B cell (primary cell): ENCODE results near the gene ZBTB17.

Experiments
- EZH2 ChIP-seq: IDR thresholded peaks from 2 replicates; pipeline ENCODE4 v1.6.1; 2012; ENCODE audit warnings: borderline replicate concordance, low read depth, mild to moderate bottlenecking, moderate library complexity, low read length; ENCODE audit not compliant: insufficient read depth, poor library complexity, severe bottlenecking
- TF ChIP-seq, protein P1 (sequence below): fragments of 200-600 bp; IDR thresholded peaks from one replicate; pipeline ENCODE4 v1.8.0; 2022; ENCODE audit warnings: antibody characterized with exemption, mild to moderate bottlenecking

DNA sequence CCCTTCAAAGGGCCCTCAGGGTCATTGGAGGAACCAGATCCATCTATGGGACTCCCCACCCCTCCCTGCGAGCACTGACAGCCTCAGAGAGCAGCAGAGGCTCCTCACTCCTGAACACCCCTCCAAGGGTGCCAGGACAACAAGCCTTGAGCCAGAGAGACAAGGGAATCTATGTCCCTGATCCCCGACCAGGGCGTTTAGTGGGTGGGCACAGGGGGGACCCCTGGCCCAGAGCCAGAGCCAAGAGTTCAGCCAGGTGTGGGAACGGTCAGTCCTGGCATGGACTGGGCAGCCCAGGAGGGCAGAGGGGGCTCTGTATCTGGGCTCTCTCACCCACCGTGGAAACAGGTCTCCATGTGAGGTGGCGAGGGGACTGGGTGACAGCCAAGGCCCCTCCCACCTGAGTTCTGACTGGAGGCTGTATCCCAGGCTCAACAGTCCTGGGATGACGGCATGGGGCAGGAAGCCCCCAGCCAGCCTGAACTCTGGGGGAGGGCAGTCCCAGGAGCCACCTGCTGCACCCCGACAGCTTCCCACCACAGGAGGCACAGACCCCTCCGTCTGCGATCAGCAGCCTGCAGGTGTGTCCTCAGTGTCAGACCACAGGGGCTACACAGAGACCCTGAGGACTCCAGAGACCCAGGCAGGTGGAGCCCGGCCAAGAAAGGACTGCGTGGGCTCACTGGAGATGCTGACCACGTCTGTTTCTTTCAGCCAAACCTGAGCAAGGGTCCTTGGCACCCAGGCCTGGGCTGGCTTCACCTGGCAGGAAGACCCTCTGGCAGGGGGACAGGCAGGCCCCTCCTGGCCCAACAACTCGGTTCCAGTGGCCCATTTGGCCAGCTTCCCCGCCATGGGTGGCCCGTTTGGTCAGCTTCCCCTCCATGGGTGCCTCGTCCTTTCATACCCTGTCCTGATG, 16.9 kb upstream of the ZBTB17 start:
- TF ChIP-seq, protein P1, sequence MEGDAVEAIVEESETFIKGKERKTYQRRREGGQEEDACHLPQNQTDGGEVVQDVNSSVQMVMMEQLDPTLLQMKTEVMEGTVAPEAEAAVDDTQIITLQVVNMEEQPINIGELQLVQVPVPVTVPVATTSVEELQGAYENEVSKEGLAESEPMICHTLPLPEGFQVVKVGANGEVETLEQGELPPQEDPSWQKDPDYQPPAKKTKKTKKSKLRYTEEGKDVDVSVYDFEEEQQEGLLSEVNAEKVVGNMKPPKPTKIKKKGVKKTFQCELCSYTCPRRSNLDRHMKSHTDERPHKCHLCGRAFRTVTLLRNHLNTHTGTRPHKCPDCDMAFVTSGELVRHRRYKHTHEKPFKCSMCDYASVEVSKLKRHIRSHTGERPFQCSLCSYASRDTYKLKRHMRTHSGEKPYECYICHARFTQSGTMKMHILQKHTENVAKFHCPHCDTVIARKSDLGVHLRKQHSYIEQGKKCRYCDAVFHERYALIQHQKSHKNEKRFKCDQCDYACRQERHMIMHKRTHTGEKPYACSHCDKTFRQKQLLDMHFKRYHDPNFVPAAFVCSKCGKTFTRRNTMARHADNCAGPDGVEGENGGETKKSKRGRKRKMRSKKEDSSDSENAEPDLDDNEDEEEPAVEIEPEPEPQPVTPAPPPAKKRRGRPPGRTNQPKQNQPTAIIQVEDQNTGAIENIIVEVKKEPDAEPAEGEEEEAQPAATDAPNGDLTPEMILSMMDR, result no peak
- TF ChIP-seq EZH2, result no peak
